B cell (primary cell): Measurements from ENCODE around the gene MTCL3.

Source experiments
- ATAC-seq: fragments of 200-7000 bp; cut with Tn5 transposase; one replicate; pipeline ENCODE4 v1.10.0; 2021; ENCODE audit warnings: low read depth, mild to moderate bottlenecking, moderate number of reproducible peaks, moderate library complexity
- CTCF ChIA-PET: fragments of 350-600 bp; sonication (Branson Sonifier 250); formaldehyde crosslinking; loops from one replicate; lab custom pipeline; 2021; ENCODE audit warnings: antibody characterized with exemption, inconsistent platforms; lab: Charles Lee
- POLR2A ChIA-PET: fragments of 350-600 bp; sonication (Branson Sonifier 250); formaldehyde crosslinking; loops from one replicate; lab custom pipeline; 2021; ENCODE audit warnings: antibody characterized with exemption; lab: Charles Lee
- DNase-seq: peaks from one replicate; pipeline ENCODE4 v3.0.0; 2013
- H2AFZ ChIP-seq: 2 replicates; pipeline ENCODE4 v1.6.1; 2012; ENCODE audit warnings: mild to moderate bottlenecking, low read depth, low read length; ENCODE audit not compliant: insufficient read depth, poor library complexity, severe bottlenecking
- H3K27ac ChIP-seq, 2 donors: 1 replicate in 1 of 2; 2 replicates in 1 of 2; pipeline ENCODE4 v1.5.1; 2012 to 2013; ENCODE audit warnings: low read length in 2 of 2, mild to moderate bottlenecking in 2 of 2, moderate library complexity in 1 of 2
- H3K27me3 ChIP-seq, 4 experiments: fragments of 200-600 bp in 1 of 4; sonication (generic) in 1 of 4; replicated peaks in 1 of 4; 1 replicate in 2 of 4; 2 replicates in 2 of 4; pipeline versions ENCODE4 v1.6.1 to v1.7.0; 2013 to 2016; ENCODE audit warnings: low read length in 3 of 4, mild to moderate bottlenecking in 2 of 4, mixed read lengths in 1 of 4, moderate library complexity in 1 of 4; ENCODE audit not compliant: insufficient read depth in 4 of 4, control insufficient read depth in 3 of 4; ENCODE audit errors: control extremely low read depth in 1 of 4
- H3K36me3 ChIP-seq, 2 experiments: replicated peaks in 1 of 2; 1 replicate in 1 of 2; 2 replicates in 1 of 2; pipeline versions ENCODE4 v1.6.1 to v1.7.1; 2013; ENCODE audit warnings: low read length in 1 of 2; ENCODE audit not compliant: insufficient read depth in 2 of 2, control insufficient read depth in 1 of 2; ENCODE audit errors: control extremely low read depth in 1 of 2, extremely low read depth in 1 of 2
- H3K4me1 ChIP-seq, 2 donors: fragments of 200-600 bp in 1 of 2; sonication (generic) in 1 of 2; 1 replicate in 1 of 2; 2 replicates in 1 of 2; pipeline versions ENCODE4 v1.5.1 to v1.6.1; 2013 to 2017; ENCODE audit warnings: low read length in 2 of 2; ENCODE audit not compliant: control insufficient read depth in 2 of 2, insufficient read depth in 2 of 2
- H3K4me2 ChIP-seq: replicated peaks from 2 replicates; pipeline ENCODE3; 2012; ENCODE audit warnings: mild to moderate bottlenecking, low read depth, low read length; ENCODE audit not compliant: poor library complexity, severe bottlenecking
- H3K4me3 ChIP-seq, 5 experiments: fragments of 200-600 bp in 1 of 5; sonication (generic) in 1 of 5; 1 replicate in 3 of 5; 2 replicates in 2 of 5; pipeline versions ENCODE4 v1.5.1 to v1.7.0; 2011 to 2016; ENCODE audit warnings: low read length in 4 of 5, mild to moderate bottlenecking in 4 of 5, low read depth in 2 of 5, control low read depth in 1 of 5, moderate library complexity in 1 of 5; ENCODE audit not compliant: insufficient read depth in 1 of 5; ENCODE audit errors: control extremely low read depth in 1 of 5, extremely low read depth in 1 of 5
- H3K79me2 ChIP-seq: fragments of 200-600 bp; sonication (generic); one replicate; pipeline ENCODE4 v1.6.0; 2016; ENCODE audit warnings: low read length; ENCODE audit not compliant: control insufficient read depth, insufficient read depth
- H3K9ac ChIP-seq: fragments of 200-600 bp; sonication (generic); 2 replicates; pipeline ENCODE4 v1.6.1; 2017; ENCODE audit warnings: mild to moderate bottlenecking, low read length, moderate library complexity
- H3K9me3 ChIP-seq, 3 donors: one replicate each; pipeline versions ENCODE4 v1.6.1 to v1.7.1; 2013; ENCODE audit warnings: low read length in 2 of 3; ENCODE audit not compliant: control insufficient read depth in 2 of 3, insufficient read depth in 1 of 3; ENCODE audit errors: control extremely low read depth in 1 of 3
- H4K20me1 ChIP-seq: 2 replicates; pipeline ENCODE4 v1.6.0; 2012; ENCODE audit warnings: mild to moderate bottlenecking, low read length; ENCODE audit not compliant: insufficient read depth, control insufficient read depth, poor library complexity, severe bottlenecking
- H3K27ac Mint-ChIP-seq: one replicate; pipeline ENCODE4 v1.8.0; 2021; ENCODE audit warnings: mixed read lengths
- H3K27me3 Mint-ChIP-seq: one replicate; pipeline ENCODE4 v1.8.0; 2021; ENCODE audit warnings: mixed read lengths
- H3K4me1 Mint-ChIP-seq: one replicate; pipeline ENCODE4 v1.8.0; 2021; ENCODE audit warnings: mixed read lengths
- H3K4me3 Mint-ChIP-seq: one replicate; pipeline ENCODE4 v1.8.0; 2021; ENCODE audit warnings: mixed read lengths
- H3K9me3 Mint-ChIP-seq: one replicate; pipeline ENCODE4 v1.8.0; 2022; ENCODE audit warnings: mixed read lengths; ENCODE audit not compliant: insufficient read depth
- CTCF ChIP-seq: fragments of 200-600 bp; IDR thresholded peaks from one replicate; pipeline ENCODE4 v1.8.0; 2022; ENCODE audit warnings: antibody characterized with exemption, mild to moderate bottlenecking
- EZH2 ChIP-seq: IDR thresholded peaks from 2 replicates; pipeline ENCODE4 v1.6.1; 2012; ENCODE audit warnings: borderline replicate concordance, low read depth, mild to moderate bottlenecking, moderate library complexity, low read length; ENCODE audit not compliant: insufficient read depth, poor library complexity, severe bottlenecking
- WGBS: methylation state at CpG from one replicate; pipeline ENCODE4 v1.1.5; 2013; ENCODE audit warnings: missing lambda C conversion rate; ENCODE audit not compliant: insufficient coverage; 5-methylcytosine and 5-hydroxymethylcytosine counted together
- intact Hi-C: fragments of 100-400 bp; cut with micrococcal nuclease; formaldehyde crosslinking; loops from one replicate; pipeline ENCODE4 v1.10.0; 2022

The MTCL3 gene

GRCh38 chr6:127489248-127489647, 29.9 kb downstream of the MTCL3 start:
- Mint-ChIP-seq H3K4me1 (peaks cover 6% of the 10 kb centered on the region), H3K27me3 (peaks cover 9% of the 10 kb centered on the region), H3K4me3 (no peak overlapping the region), H3K27ac (no peak overlapping the region), H3K9me3 (no peaks in the 10 kb centered on the region)
- no CpG with 5 or more reads among the region's 1 CpG for WGBS
- no peak overlapping the region for H3K27ac ChIP-seq
- ChIA-PET POLR2A (no interaction called here), CTCF (interaction anchor here (1.1 to 1.4 kb wide), 2 partner anchors 26 to 27 kb away, joined by 3 read pairs; no protein-coding TSS in a partner anchor)
- TF ChIP-seq CTCF (no peak), EZH2 (no peak)
- H3K36me3 ChIP-seq, result no peaks in the 10 kb centered on the region
- no peaks in the 10 kb centered on the region for H3K9me3 ChIP-seq
- H3K27me3 ChIP-seq, result no peaks in the 10 kb centered on the region
- intact Hi-C loops, result no loop called here
- H3K4me1 ChIP-seq, result peaks cover 1 to 3% of the 10 kb centered on the region in 2 donors
- H3K4me3 ChIP-seq, result no peak overlapping the region
- DNase-seq (no peak), ATAC-seq (no peak)
- H4K20me1 ChIP-seq, result no peaks in the 10 kb centered on the region
- H2AFZ ChIP-seq, result no peak overlapping the region
- H3K79me2 ChIP-seq, result no peaks in the 10 kb centered on the region
- H3K9ac ChIP-seq, result no peak overlapping the region
- no peak overlapping the region for H3K4me2 ChIP-seq

- ChIA-PET POLR2A (no interaction called here), CTCF (no interaction called here)
- WGBS, result 100% methylated on average over 1 of the region's 3 CpGs
- Histone ChIP-seq H4K20me1 (no peaks in the 10 kb centered on the region), H3K36me3 (no peaks in the 10 kb centered on the region), H3K9me3 (no peaks in the 10 kb centered on the region), H3K79me2 (no peaks in the 10 kb centered on the region), H2AFZ (no peak overlapping the region), H3K9ac (no peak overlapping the region), H3K27ac (no peak overlapping the region), H3K27me3 (no peaks in the 10 kb centered on the region), H3K4me2 (no peak overlapping the region), H3K4me1 (peaks cover 7 to 9% of the 10 kb centered on the region in 2 donors), H3K4me3 (no peak overlapping the region)
- Mint-ChIP-seq H3K4me3 (no peak overlapping the region), H3K27me3 (peaks cover 7% of the 10 kb centered on the region), H3K27ac (no peak overlapping the region), H3K9me3 (no peaks in the 10 kb centered on the region), H3K4me1 (peaks cover 13% of the 10 kb centered on the region)
- DNase-seq (no peak), ATAC-seq (no peak)
- intact Hi-C loops, result no loop called here
- TF ChIP-seq EZH2 (no peak), CTCF (no peak)
Measured at GRCh38 chr6:127486934-127487333, 32.2 kb downstream of the MTCL3 start.
